Calu3 (cell line): ENCODE measurements around the gene PFKFB3. TPM values are rescaled to one million over a fixed set of nuclear protein-coding genes. Genes with fewer than 3 reads are reported as not detected.
A peak's percentile ranks its signal among the peaks of the same experiment; 100 is the strongest.

Experiments
- BruUV-seq: library from RNA; stranded (reverse); fragments of 400-500 nt; replicated peaks from 2 replicates; lab custom pipeline; 2021; lab: Mats Ljungman, UMichigan
- CTCF ChIA-PET: fragments of 300-600 bp; sonication (Branson Sonifier 250); formaldehyde crosslinking; loops from one replicate; lab custom pipeline; 2022; ENCODE audit warnings: antibody characterized with exemption; lab: Charles Lee
- DNase-seq: peaks from one replicate; pipeline ENCODE4 v3.0.0; 2022
- H3K27ac Mint-ChIP-seq: one replicate; pipeline ENCODE4 v1.8.0; 2022; ENCODE audit warnings: mixed read lengths; ENCODE audit not compliant: unreplicated experiment
- H3K27me3 Mint-ChIP-seq: one replicate; pipeline ENCODE4 v1.8.0; 2022; ENCODE audit warnings: mixed read lengths; ENCODE audit not compliant: unreplicated experiment
- H3K36me3 Mint-ChIP-seq: one replicate; pipeline ENCODE4 v1.8.0; 2022; ENCODE audit warnings: mild to moderate bottlenecking, moderate library complexity, mixed read lengths; ENCODE audit not compliant: insufficient read depth, unreplicated experiment
- H3K4me1 Mint-ChIP-seq: one replicate; pipeline ENCODE4 v1.8.0; 2022; ENCODE audit warnings: mild to moderate bottlenecking, low read depth, mixed read lengths; ENCODE audit not compliant: unreplicated experiment
- H3K4me3 Mint-ChIP-seq: one replicate; pipeline ENCODE4 v1.8.0; 2022; ENCODE audit warnings: mild to moderate bottlenecking, low read depth, moderate library complexity, mixed read lengths; ENCODE audit not compliant: unreplicated experiment
- H3K9me3 Mint-ChIP-seq: one replicate; pipeline ENCODE4 v1.8.0; 2022; ENCODE audit warnings: low read depth, mixed read lengths; ENCODE audit not compliant: unreplicated experiment
- CTCF ChIP-seq: fragments of 200-600 bp; IDR thresholded peaks from one replicate; pipeline ENCODE4 v1.8.0; 2022; ENCODE audit warnings: antibody characterized with exemption; ENCODE audit not compliant: unreplicated experiment
- intact Hi-C: fragments of 100-400 bp; cut with micrococcal nuclease; formaldehyde crosslinking; loops from one replicate; pipeline ENCODE4 v1.10.0; 2022; ENCODE audit not compliant: unreplicated experiment
- total RNA-seq: library from RNA; stranded (reverse); gene quantifications from 2 replicates; pipeline ENCODE4 v1.2.3, GENCODE V29; 2022

PFKFB3 gene
- total RNA-seq, 1 experiment from 2014 or later, result 293 TPM

GRCh38 chr10:6300784-6301460, 98.2 kb downstream of the PFKFB3 start:
- Mint-ChIP-seq H3K27ac (peak overlapping the region; percentile 97), H3K4me3 (peak overlapping the region; percentile 34), H3K4me1 (peaks cover 80% of the 10 kb centered on the region), H3K36me3 (peaks cover 59% of the 10 kb centered on the region), H3K9me3 (no peaks in the 10 kb centered on the region), H3K27me3 (no peaks in the 10 kb centered on the region)
- TF ChIP-seq CTCF, result no peak
- intact Hi-C loops, result no loop called here
- CTCF ChIA-PET, result interaction anchor here (1.3 to 2.5 kb wide), 3 partner anchors 9 to 101 kb away, joined by 5 to 13 read pairs (median 6); partner anchors contain the start of gene PFKFB3
- DNase-seq, result no peak
- no TSS peak for BruUV-seq

GRCh38 chr10:6301488-6302075, 98.8 kb downstream of the PFKFB3 start:
- TF ChIP-seq CTCF, result no peak
- intact Hi-C loops, result no loop called here
- Mint-ChIP-seq H3K4me1 (peaks cover 77% of the 10 kb centered on the region), H3K9me3 (no peaks in the 10 kb centered on the region), H3K27me3 (no peaks in the 10 kb centered on the region), H3K4me3 (peak overlapping the region; percentile 34), H3K36me3 (peaks cover 61% of the 10 kb centered on the region), H3K27ac (peak overlapping the region; percentile 97)
- BruUV-seq, result no TSS peak
- CTCF ChIA-PET, result interaction anchor here (0.6 to 2.5 kb wide), 7 partner anchors 11 to 303 kb away, joined by 3 to 13 read pairs (median 4); no protein-coding TSS in a partner anchor
- DNase-seq, result no peak

Other genes starting within 250 kb of the PFKFB3 start
- 28.6 and 42.4 TPM in 2 replicates for gene IL15RA, start 225.4 kb upstream of the PFKFB3 start, total RNA-seq
- not detected in 2 replicates for gene IL2RA, start 140.6 kb upstream of the PFKFB3 start, total RNA-seq
- gene RBM17, start 113.9 kb upstream of the PFKFB3 start, total RNA-seq, result 133 and 139 TPM in 2 replicates